Measurements from ENCODE around the gene ACTR2. TPM values are rescaled to one million over a fixed set of nuclear protein-coding genes. Genes with fewer than 3 reads are reported as not detected.

ACTR2 gene
- total RNA-seq, 4 donors from 2014 or later: 58.6 to 86.1 (median 80.0) TPM

DNA sequence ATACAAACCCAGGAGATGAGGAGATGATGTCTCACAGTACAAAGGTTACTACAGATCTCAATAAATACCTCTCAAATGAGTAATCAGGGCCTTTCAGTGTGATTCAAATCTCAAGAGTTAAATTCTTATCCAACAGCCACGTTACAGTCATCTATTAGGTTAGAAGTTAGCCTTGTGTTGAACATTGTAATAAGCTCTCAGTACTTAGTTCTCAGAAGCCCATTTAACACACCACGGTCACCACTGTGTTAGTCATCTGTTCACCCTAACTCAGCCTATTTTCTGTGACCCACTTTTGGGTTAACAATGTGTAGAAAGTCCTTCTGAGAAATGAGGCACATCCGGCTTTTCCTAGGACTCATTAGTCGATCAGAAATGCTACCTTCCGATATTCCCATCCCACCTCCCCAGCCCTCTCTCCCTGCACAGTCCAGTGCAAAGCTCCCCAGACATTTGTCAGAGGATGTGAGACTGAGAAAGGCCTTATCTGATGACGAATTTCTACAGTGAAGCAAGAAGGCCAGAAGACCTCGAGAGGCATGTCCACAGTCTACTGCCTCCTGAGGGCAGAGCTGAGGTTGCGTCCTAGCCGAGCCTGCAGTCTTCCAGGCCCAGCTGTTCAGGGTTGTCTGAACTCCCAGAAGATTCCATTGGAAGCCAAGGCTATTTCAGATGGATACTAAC, 92.6 kb downstream of the ACTR2 start:
- peaks cover 0 to 32% (median 0%) of the 10 kb centered on the region in 3 donors for H3K36me3 ChIP-seq
- H3K4me3 ChIP-seq: no peak overlapping the region
- H3K9me3 ChIP-seq: no peaks in the 10 kb centered on the region
- TF ChIP-seq POLR2A (IDR thresholded peaks at IDR 0.05) (no peak), EP300 (IDR thresholded peaks at IDR 0.05) (no peak)
- TF ChIP-seq, protein P1, sequence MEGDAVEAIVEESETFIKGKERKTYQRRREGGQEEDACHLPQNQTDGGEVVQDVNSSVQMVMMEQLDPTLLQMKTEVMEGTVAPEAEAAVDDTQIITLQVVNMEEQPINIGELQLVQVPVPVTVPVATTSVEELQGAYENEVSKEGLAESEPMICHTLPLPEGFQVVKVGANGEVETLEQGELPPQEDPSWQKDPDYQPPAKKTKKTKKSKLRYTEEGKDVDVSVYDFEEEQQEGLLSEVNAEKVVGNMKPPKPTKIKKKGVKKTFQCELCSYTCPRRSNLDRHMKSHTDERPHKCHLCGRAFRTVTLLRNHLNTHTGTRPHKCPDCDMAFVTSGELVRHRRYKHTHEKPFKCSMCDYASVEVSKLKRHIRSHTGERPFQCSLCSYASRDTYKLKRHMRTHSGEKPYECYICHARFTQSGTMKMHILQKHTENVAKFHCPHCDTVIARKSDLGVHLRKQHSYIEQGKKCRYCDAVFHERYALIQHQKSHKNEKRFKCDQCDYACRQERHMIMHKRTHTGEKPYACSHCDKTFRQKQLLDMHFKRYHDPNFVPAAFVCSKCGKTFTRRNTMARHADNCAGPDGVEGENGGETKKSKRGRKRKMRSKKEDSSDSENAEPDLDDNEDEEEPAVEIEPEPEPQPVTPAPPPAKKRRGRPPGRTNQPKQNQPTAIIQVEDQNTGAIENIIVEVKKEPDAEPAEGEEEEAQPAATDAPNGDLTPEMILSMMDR (IDR thresholded peaks at IDR 0.05): peak in 2 of 5 experiments; percentile 9 to 20
- no peaks in the 10 kb centered on the region for H3K27me3 ChIP-seq
- DNase-seq (ENCODE audit: low spot score in 2 of 2): no peak
- WGBS, 2 donors: 53 to 62% methylated on average over 9 of the region's 9 CpGs
- H3K4me1 ChIP-seq: peaks cover 0 to 13% (median 0%) of the 10 kb centered on the region in 4 donors
- H3K27ac ChIP-seq: peak overlapping the region in 2 of 4 donors; percentile 11 to 69

Other genes starting within 250 kb of the ACTR2 start
- 10 to 100 TPM in 3 of 4 donors, 1 to 10 TPM in 1; 7.2 to 14.4 (median 12.2) TPM for gene SLC1A4, start 238.4 kb upstream of the ACTR2 start, total RNA-seq
- 10 to 100 TPM; 21.6 to 40.4 (median 25.2) TPM for gene CEP68, start 171.4 kb upstream of the ACTR2 start, total RNA-seq
- gene RAB1A, start 97.7 kb upstream of the ACTR2 start, total RNA-seq: 10 to 100 TPM; 69.6 to 93.0 (median 81.6) TPM
- 10 to 100 TPM; 21.9 to 28.8 (median 25.5) TPM for gene SPRED2, start 204.8 kb downstream of the ACTR2 start, total RNA-seq

All from tibial nerve (tissue), 4 donors.